K562 (cell line): ENCODE data around the gene GABARAPL2. TPM values are rescaled to one million over a fixed set of nuclear protein-coding genes. Genes with fewer than 3 reads are reported as not detected.
A peak's percentile ranks its signal among the peaks of the same experiment; 100 is the strongest.

Experiments used
- ATF1 ChIP-seq, 2 experiments: fragments of 450-650 bp in 1 of 2; IDR thresholded peaks; 2 replicates each; pipeline ENCODE4 v1.6.1; 2016; ENCODE audit warnings: missing compliant biosample characterization in 1 of 2, missing genetic modification characterization in 1 of 2
- CBFA2T3 ChIP-seq: fragments of 450-650 bp; IDR thresholded peaks from 2 replicates; pipeline ENCODE4 v1.6.1; 2017
- HDAC2 ChIP-seq: fragments of 450-650 bp; IDR thresholded peaks from 2 replicates; pipeline ENCODE4 v1.6.1; 2016; ENCODE audit warnings: mild to moderate bottlenecking
- KHSRP ChIP-seq: fragments of 450-650 bp; IDR thresholded peaks from 2 replicates; pipeline ENCODE4 v1.6.1; 2017
- MEIS2 ChIP-seq: fragments of 450-650 bp; IDR thresholded peaks from 2 replicates; pipeline ENCODE4 v1.6.1; 2014; ENCODE audit warnings: mild to moderate bottlenecking; ENCODE audit not compliant: partially characterized antibody
- POLR2G ChIP-seq: fragments of 200-400 bp; formaldehyde crosslinking; IDR thresholded peaks from 2 replicates; pipeline ENCODE4 v1.6.1; 2017; ENCODE audit warnings: low read depth, mild to moderate bottlenecking, antibody characterized with exemption, low read length, moderate library complexity
- SIN3A ChIP-seq, 2 experiments: fragments of 150-350 bp in 1 of 2; IDR thresholded peaks; 2 replicates each; pipeline ENCODE4 v1.6.1; 2011 to 2016; ENCODE audit warnings: borderline replicate concordance in 2 of 2, low read depth in 2 of 2, low read length in 2 of 2, mild to moderate bottlenecking in 2 of 2, moderate library complexity in 2 of 2; ENCODE audit not compliant: control insufficient read depth in 1 of 2
- TAF1 ChIP-seq: IDR thresholded peaks from 2 replicates; pipeline ENCODE4 v1.6.1; 2011; ENCODE audit warnings: mild to moderate bottlenecking, low read length, moderate library complexity; ENCODE audit not compliant: insufficient read depth, control insufficient read depth, severe bottlenecking; ENCODE audit errors: extremely low read depth
- ZBTB1 ChIP-seq: sonication (generic); formaldehyde crosslinking; IDR thresholded peaks from 2 replicates; pipeline ENCODE4 v1.8.1; 2023; ENCODE audit warnings: missing genetic modification reagents, low read depth, mild to moderate bottlenecking, borderline replicate concordance
- ZFX ChIP-seq: sonication (generic); formaldehyde crosslinking; IDR thresholded peaks from 2 replicates; pipeline ENCODE4 v1.8.0; 2022; ENCODE audit warnings: mild to moderate bottlenecking, missing genetic modification reagents, moderate library complexity
- ZNF12 ChIP-seq: sonication (generic); formaldehyde crosslinking; IDR thresholded peaks from 2 replicates; pipeline ENCODE4 v1.4.0; 2020; ENCODE audit warnings: mild to moderate bottlenecking, missing genetic modification reagents
- polyA plus RNA-seq, 8 experiments: library from polyadenylated mRNA; depleted of rRNA in 4 of 8; stranded (reverse) in 5 of 8; unstranded in 3 of 8; fragments of >200 nt; fragmentation: Nextera tagmentation in 2 of 8; fragmentation: Illumina TruSeq in 1 of 8; extraction: Ambion mirVana in 2 of 8; extraction: Trizol in 1 of 8; gene quantifications; 2 replicates each; pipeline versions ENCODE4 v1.2.1 to v1.2.3, GENCODE V29; 2011 to 2014; ENCODE audit warnings: inconsistent platforms in 1 of 8, missing spikeins in 1 of 8
- total RNA-seq, 7 experiments: library from RNA; depleted of rRNA in 6 of 7; stranded (reverse); fragments of >200 nt in 6 of 7; fragmentation: Illumina TruSeq in 2 of 7; extraction: Trizol in 2 of 7; gene quantifications; 2 replicates each; pipeline versions ENCODE4 v1.2.1 to v1.2.3, GENCODE V29; 2011 to 2021; ENCODE audit warnings: low replicate concordance in 1 of 7
- TF ChIP-seq, protein P1 (sequence below), 2 experiments: fragments of 450-650 bp; IDR thresholded peaks; 2 replicates each; pipeline ENCODE4 v1.6.1; 2018; ENCODE audit warnings: mild to moderate bottlenecking in 2 of 2, low read depth in 1 of 2; ENCODE audit not compliant: partially characterized antibody in 2 of 2
- TF ChIP-seq, protein P2 (sequence below): fragments of 450-650 bp; IDR thresholded peaks from 2 replicates; pipeline ENCODE4 v1.6.1; 2016
- TF ChIP-seq, protein P3 (sequence below): IDR thresholded peaks from 2 replicates; pipeline ENCODE4 v1.6.1; 2011; ENCODE audit warnings: borderline replicate concordance, low read depth, mild to moderate bottlenecking, moderate library complexity, low read length; ENCODE audit not compliant: insufficient read depth, poor library complexity, severe bottlenecking
- TF ChIP-seq, protein P4 (sequence below): fragments of 450-650 bp; IDR thresholded peaks from 2 replicates; pipeline ENCODE4 v1.7.1; 2018; ENCODE audit warnings: mild to moderate bottlenecking, low read depth; ENCODE audit not compliant: partially characterized antibody

The GABARAPL2 gene
- total and polyA plus RNA-seq, 9 of the 15 experiments (the other 6 are each of a cell fraction or from before 2014, with no cell fraction given) = 42.1 to 288 (median 91.8) TPM

DNA sequence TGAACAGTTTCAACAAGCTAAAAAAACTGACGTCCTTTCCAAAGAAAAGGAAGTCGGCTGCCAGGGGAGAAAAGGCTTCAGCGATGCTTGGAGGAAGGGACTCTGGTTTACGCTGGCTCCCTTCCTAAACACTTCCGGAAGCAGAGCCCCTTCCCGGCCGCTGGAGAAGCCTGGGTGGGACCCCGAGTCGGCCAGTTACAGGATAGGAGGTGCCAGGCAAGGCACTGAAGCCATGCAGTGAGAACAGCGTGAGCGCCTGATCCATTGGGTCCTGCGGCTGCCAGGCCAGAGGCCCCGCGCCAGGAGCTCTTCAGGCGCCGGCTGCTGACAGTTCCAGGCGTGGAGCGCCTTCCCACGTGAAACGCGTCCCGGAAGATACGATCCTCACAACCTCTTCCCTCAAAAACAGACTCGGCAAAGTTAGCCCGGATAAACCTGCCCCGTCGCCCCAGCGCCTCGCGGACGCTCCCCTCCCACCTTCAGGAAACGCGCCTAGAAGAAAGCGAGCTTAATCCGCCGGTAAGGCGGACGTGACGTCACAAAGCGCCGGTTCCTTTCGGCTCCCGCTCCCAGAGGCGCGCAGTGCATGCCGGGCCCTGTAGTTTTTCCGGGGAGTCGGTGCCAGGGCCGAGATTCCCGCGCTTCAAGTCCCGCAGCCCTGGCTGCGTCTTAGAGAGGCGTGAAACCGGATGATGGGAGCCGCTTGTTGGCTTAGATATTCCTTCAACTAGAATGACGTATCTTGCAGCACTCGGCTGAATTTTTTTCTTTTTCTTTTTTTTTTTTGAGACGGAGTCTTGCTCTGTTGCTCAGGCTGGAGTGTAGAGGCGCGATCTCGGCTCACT is 56.8 kb downstream of the GABARAPL2 start, which contains the start of gene ADAT1 (continued):
- TF ChIP-seq, protein P1, sequence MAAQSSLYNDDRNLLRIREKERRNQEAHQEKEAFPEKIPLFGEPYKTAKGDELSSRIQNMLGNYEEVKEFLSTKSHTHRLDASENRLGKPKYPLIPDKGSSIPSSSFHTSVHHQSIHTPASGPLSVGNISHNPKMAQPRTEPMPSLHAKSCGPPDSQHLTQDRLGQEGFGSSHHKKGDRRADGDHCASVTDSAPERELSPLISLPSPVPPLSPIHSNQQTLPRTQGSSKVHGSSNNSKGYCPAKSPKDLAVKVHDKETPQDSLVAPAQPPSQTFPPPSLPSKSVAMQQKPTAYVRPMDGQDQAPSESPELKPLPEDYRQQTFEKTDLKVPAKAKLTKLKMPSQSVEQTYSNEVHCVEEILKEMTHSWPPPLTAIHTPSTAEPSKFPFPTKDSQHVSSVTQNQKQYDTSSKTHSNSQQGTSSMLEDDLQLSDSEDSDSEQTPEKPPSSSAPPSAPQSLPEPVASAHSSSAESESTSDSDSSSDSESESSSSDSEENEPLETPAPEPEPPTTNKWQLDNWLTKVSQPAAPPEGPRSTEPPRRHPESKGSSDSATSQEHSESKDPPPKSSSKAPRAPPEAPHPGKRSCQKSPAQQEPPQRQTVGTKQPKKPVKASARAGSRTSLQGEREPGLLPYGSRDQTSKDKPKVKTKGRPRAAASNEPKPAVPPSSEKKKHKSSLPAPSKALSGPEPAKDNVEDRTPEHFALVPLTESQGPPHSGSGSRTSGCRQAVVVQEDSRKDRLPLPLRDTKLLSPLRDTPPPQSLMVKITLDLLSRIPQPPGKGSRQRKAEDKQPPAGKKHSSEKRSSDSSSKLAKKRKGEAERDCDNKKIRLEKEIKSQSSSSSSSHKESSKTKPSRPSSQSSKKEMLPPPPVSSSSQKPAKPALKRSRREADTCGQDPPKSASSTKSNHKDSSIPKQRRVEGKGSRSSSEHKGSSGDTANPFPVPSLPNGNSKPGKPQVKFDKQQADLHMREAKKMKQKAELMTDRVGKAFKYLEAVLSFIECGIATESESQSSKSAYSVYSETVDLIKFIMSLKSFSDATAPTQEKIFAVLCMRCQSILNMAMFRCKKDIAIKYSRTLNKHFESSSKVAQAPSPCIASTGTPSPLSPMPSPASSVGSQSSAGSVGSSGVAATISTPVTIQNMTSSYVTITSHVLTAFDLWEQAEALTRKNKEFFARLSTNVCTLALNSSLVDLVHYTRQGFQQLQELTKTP (IDR thresholded peaks at IDR 0.05; ENCODE audit: low read depth in 1 of 2, partially characterized antibody in 2 of 2) = peak in 1 of 2 experiments; percentile 89
- TF ChIP-seq, protein P2, sequence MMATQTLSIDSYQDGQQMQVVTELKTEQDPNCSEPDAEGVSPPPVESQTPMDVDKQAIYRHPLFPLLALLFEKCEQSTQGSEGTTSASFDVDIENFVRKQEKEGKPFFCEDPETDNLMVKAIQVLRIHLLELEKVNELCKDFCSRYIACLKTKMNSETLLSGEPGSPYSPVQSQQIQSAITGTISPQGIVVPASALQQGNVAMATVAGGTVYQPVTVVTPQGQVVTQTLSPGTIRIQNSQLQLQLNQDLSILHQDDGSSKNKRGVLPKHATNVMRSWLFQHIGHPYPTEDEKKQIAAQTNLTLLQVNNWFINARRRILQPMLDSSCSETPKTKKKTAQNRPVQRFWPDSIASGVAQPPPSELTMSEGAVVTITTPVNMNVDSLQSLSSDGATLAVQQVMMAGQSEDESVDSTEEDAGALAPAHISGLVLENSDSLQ = peak; percentile 56
- peak; percentile 94 for TF ChIP-seq POLR2G
- TF ChIP-seq KHSRP = peak; percentile 91
- peak; percentile 80 for TF ChIP-seq ATF1 (CRISPR knock-in tag; IDR thresholded peaks at IDR 0.05)
- peak; percentile 99 for TF ChIP-seq ATF1 (tag; IDR thresholded peaks at IDR 0.05)
- peak; percentile 49; the same call in 1 of the 2 replicates for TF ChIP-seq ZNF12
- TF ChIP-seq, protein P3, sequence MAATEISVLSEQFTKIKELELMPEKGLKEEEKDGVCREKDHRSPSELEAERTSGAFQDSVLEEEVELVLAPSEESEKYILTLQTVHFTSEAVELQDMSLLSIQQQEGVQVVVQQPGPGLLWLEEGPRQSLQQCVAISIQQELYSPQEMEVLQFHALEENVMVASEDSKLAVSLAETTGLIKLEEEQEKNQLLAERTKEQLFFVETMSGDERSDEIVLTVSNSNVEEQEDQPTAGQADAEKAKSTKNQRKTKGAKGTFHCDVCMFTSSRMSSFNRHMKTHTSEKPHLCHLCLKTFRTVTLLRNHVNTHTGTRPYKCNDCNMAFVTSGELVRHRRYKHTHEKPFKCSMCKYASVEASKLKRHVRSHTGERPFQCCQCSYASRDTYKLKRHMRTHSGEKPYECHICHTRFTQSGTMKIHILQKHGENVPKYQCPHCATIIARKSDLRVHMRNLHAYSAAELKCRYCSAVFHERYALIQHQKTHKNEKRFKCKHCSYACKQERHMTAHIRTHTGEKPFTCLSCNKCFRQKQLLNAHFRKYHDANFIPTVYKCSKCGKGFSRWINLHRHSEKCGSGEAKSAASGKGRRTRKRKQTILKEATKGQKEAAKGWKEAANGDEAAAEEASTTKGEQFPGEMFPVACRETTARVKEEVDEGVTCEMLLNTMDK = no peak
- TF ChIP-seq HDAC2 = peak; percentile 64; the same call in 1 of the 2 replicates
- peak; percentile 86 for TF ChIP-seq ZFX (CRISPR knock-in tag)
- peak; percentile 88 to 93; a peak in 3 of 4 replicates for TF ChIP-seq SIN3A (IDR thresholded peaks at IDR 0.05; ENCODE audit: borderline replicate concordance in 2 of 2, control insufficient read depth in 1 of 2, low read depth in 2 of 2, low read length in 2 of 2)
- TF ChIP-seq, protein P4, sequence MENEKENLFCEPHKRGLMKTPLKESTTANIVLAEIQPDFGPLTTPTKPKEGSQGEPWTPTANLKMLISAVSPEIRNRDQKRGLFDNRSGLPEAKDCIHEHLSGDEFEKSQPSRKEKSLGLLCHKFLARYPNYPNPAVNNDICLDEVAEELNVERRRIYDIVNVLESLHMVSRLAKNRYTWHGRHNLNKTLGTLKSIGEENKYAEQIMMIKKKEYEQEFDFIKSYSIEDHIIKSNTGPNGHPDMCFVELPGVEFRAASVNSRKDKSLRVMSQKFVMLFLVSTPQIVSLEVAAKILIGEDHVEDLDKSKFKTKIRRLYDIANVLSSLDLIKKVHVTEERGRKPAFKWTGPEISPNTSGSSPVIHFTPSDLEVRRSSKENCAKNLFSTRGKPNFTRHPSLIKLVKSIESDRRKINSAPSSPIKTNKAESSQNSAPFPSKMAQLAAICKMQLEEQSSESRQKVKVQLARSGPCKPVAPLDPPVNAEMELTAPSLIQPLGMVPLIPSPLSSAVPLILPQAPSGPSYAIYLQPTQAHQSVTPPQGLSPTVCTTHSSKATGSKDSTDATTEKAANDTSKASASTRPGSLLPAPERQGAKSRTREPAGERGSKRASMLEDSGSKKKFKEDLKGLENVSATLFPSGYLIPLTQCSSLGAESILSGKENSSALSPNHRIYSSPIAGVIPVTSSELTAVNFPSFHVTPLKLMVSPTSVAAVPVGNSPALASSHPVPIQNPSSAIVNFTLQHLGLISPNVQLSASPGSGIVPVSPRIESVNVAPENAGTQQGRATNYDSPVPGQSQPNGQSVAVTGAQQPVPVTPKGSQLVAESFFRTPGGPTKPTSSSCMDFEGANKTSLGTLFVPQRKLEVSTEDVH = peak; percentile 95
- TF ChIP-seq CBFA2T3 = no peak
- TF ChIP-seq MEIS2 = no peak
- peak; percentile 67 for TF ChIP-seq TAF1
- no peak; the same call in 1 of the 2 replicates for TF ChIP-seq ZBTB1 (CRISPR knock-in tag)
